NT2/D1 (cell line): ENCODE measurements around the gene MAST4.

Experiments
- SUZ12 ChIP-seq: IDR thresholded peaks from 2 replicates; pipeline ENCODE4 v1.6.1; 2011; ENCODE audit not compliant: insufficient read length, insufficient read depth; ENCODE audit errors: extremely low read depth
- YY1 ChIP-seq: IDR thresholded peaks from 2 replicates; pipeline ENCODE4 v1.6.1; 2011; ENCODE audit not compliant: insufficient read length, insufficient read depth

- TF ChIP-seq SUZ12 (no peak), YY1 (no peak)
Observed at GRCh38 chr5:67027171-67027570, 431.0 kb downstream of the MAST4 start.
